GM21447 (cell line): Measurements from ENCODE around the gene YWHAE.
"Not testable (repeated sequence)": the region's sequence is repeated elsewhere in the genome, so short reads cannot be mapped to it uniquely, and the experiment has no call there.

Experiments
- ATAC-seq: cut with Tn5 transposase; IDR thresholded peaks from one replicate; pipeline ENCODE4 v1.9.1; 2021; ENCODE audit not compliant: unreplicated experiment

YWHAE gene

GRCh38 chr17:1399679-1400512 lies at the start of gene YWHAE:
YWHAE (minus strand) TSS chr17:1400222; CDS start chr17:1400110, 112 bp downstream.
- ATAC-seq = peak; percentile 80

- no peak for ATAC-seq
Measured at GRCh38 chr17:1449412-1449967, 49.5 kb upstream of the YWHAE start.

DNA sequence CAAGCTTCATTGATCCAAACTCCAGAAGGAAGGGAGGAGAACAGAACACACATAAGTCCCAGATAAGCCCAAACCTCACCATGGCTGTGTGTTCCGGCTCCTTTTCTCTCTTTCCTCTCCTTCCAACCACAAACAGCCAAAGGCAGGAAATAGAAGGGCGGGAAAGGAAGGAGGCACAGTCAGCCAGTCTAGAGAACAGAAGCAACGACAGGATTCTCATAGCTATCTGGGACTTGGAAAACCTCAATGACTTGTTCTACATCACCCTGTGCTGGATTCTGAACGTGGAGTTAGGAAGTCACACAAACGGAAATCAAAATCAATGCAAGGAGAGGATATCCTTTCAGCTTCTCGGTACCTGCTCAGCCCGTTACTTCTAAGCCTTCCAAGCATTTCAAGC lies 47.0 kb upstream of the YWHAE start:
- no peak for ATAC-seq

- no peak for ATAC-seq
Measured at GRCh38 chr17:1446201-1446600, 46.2 kb upstream of the YWHAE start.

GRCh38 chr17:1445695-1446094 lies 45.7 kb upstream of the YWHAE start:
- ATAC-seq = not testable (repeated sequence)

GRCh38 chr17:1442721-1443120 lies 42.7 kb upstream of the YWHAE start:
- not testable (repeated sequence) for ATAC-seq

- no peak for ATAC-seq
Measured at GRCh38 chr17:1442187-1442586, 42.2 kb upstream of the YWHAE start.

GRCh38 chr17:1440921-1441320 lies 40.9 kb upstream of the YWHAE start:
- ATAC-seq = no peak

DNA sequence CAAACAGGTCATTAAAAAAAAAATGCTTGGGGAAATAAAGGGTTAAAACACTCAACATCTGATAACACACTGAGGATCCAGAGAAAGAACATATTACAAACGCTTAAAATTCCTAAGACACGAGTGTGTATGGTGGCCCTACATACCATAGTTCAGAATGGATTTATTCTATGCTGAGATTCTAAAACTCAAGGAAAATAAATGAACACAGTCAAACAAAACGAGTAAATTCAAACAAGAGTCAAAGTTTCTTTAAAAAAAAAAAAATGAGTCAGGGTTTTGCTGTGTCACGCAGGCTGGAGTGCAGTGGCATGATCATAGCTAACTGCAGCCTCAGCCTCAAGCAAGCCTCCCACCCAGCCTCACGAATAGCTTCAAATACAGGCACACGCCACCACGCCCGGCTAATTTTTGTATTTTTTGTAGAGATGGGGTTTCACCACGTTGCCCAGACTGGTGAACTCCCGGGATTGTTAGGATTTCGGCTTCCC lies 38.6 kb upstream of the YWHAE start:
- ATAC-seq = no peak

- no peak for ATAC-seq
Measured at GRCh38 chr17:1435326-1435725, 35.3 kb upstream of the YWHAE start.

DNA sequence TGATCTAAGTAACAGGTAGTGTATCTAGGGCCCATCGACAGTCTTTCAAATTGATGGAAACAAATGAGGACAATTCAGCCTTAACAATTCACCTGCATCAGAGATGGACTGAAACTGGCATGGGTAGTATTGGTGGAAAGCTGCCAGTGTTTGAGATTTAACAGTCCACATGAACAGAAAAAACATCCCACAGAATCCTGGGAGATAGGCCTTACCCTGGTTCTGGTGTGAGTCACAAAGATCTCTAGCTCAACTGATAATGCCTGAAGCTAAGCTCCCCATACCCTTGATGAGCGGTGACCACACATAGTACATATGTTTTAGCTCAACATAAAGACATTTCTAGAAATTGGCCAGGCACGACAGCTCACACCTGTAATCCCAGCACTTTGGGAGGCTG lies 34.1 kb upstream of the YWHAE start:
- no peak for ATAC-seq

DNA sequence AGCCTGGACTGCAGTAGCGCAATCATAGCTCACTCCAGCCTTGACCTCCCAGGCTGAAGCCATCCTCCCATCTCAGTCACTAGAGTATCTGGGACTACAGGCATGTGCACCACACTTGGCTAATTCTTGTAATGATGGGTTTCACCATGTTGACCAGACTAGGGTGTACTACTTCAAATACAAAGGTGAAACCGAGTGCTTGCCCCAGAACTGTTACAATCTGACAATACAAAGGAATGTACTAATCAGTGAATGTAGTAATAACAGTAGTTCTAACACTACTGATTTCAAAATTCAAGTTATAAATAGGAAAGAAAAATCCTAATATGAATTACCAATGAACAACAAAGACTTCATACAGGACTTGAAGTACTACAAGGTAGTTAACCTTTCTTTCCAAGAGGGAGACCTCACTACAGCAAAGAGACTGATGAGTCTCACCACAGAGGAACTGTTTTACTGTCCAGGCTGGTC lies 31.6 kb upstream of the YWHAE start:
- ATAC-seq = no peak

DNA sequence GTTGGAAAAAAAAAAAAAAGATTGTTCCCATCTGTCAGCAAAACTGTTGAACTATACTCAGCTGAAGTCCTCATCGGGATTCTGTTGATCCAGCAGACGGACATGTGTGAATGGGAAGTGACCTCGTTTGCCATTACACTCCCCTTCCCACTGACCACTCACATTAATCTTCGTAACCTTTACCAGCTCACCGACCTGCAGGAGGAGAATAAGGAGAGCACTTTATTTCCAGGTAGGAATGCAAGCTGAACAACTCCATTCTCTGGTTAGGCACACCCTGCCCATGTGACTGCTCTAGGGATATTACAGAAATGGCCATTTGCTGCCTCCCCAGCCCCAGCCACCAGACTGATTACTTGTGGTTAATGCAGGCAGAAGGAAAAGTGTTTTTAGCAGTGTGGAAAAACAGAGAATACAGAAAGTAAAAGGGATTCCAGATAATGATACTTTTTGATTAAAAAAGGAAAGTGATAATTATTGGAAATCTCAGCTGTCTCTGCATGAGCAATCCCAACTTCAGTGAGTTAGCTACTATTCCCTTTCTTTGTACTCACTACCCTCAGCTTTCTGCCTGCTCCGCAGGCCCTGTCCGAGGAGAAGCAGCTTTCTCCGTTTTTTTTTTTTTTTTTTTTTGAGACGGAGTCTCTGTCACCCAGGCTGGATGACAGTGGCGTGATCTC lies 23.6 kb upstream of the YWHAE start:
- no peak for ATAC-seq

DNA sequence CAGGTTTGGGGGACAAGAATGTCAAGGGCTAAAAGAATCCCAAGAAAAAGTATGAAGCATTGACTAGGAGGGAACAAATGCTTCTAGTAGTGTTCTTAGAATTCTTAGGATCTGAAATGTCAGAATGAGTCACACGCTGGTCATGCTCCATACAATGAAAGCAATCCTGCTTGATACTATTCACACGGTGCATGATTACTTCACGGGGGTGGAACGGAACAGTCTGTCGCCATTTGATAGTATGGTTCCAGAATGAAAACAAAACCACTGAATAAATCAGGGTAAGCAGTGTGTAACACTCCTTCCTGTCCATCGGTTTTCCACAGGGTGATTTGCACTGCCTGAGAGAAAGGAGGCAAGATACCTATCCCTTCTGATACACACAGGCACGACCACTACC lies 22.9 kb upstream of the YWHAE start:
- no peak for ATAC-seq

- no peak for ATAC-seq
Measured at GRCh38 chr17:1421470-1421869, 21.4 kb upstream of the YWHAE start.

- no peak for ATAC-seq
Measured at GRCh38 chr17:1420981-1421380, 21.0 kb upstream of the YWHAE start.

DNA sequence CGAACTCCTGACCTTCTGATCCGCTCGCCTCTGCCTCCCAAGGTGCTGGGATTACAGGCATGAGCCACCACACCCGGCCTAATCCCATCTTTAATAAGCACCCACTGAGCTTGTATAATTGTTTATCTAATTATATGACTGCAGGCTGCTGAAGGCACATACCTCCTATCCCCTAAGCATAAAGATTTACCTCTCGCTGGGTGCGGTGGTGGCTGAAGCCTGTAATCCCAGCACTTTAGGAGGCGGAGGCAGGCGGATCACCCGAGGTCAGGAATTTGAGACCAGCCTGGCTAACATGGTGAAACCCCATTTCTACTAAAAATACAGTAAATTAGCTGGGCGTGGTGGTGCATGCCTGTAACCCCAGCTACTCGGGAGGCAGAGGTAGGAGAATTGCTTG lies 20.1 kb upstream of the YWHAE start:
- ATAC-seq = no peak

- ATAC-seq = not testable (repeated sequence)
Measured at GRCh38 chr17:1418476-1418875, 18.5 kb upstream of the YWHAE start.

GRCh38 chr17:1416414-1416813 lies 16.4 kb upstream of the YWHAE start:
- no peak for ATAC-seq

- ATAC-seq = no peak
Measured at GRCh38 chr17:1414634-1415033, 14.6 kb upstream of the YWHAE start.

DNA sequence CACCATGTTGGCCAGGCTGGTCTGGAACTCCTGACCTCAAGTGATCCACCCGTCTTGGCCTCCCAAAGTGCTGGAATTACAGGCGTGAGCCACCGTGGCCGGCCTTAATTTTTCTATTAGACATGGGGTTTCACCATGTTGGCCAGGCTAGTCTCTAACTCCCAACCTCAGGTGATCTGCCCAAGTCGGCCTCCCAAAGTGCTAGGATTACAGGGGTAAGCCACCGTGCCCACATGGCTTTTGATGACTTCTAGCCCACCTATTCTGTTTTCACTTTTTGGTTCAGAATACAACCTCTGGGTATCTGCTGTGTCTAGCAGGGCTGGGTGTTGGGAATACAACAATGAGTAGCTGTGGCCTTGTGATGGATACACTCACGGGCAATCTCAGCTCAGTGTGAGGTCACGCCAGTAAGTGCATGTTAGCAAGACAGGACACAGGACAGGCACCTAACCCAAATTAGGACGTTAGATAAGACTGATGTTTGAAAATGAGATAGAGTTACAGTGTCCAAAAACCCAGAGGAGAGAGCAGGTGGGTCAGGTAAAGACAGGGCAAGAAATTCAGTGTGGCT lies 14.1 kb upstream of the YWHAE start:
- no peak for ATAC-seq
